HEK293T (cell line): ENCODE results near the gene MIDN.

Experiments used
- CTCF ChIA-PET: fragments of 350-600 bp; formaldehyde crosslinking; extraction: SDS; loops from one replicate; lab custom pipeline; 2021; ENCODE audit warnings: antibody characterized with exemption, inconsistent platforms; lab: Yijun Ruan, JAX
- POLR2A ChIA-PET: fragments of 350-600 bp; formaldehyde crosslinking; extraction: SDS; loops from one replicate; lab custom pipeline; 2020; ENCODE audit warnings: antibody characterized with exemption, inconsistent platforms; lab: Yijun Ruan, JAX
- DNase-seq: peaks from one replicate; pipeline ENCODE4 v3.0.0; 2012; ENCODE audit warnings: mixed read lengths; ENCODE audit errors: extremely low spot score
- ARNT ChIP-seq: fragments of 450-650 bp; IDR thresholded peaks from 2 replicates; pipeline ENCODE4 v1.6.1; 2017; ENCODE audit warnings: mild to moderate bottlenecking
- BHLHE40 ChIP-seq: fragments of 450-650 bp; IDR thresholded peaks from 2 replicates; pipeline ENCODE4 v1.6.1; 2016; ENCODE audit warnings: mild to moderate bottlenecking, moderate library complexity, borderline replicate concordance
- CTBP1 ChIP-seq: fragments of 450-650 bp; IDR thresholded peaks from 2 replicates; pipeline ENCODE4 v1.6.1; 2016; ENCODE audit warnings: borderline replicate concordance
- ELF4 ChIP-seq: fragments of 450-650 bp; IDR thresholded peaks from 2 replicates; pipeline ENCODE4 v1.6.1; 2017; ENCODE audit warnings: antibody characterized with exemption
- FOXA1 ChIP-seq: fragments of 450-650 bp; IDR thresholded peaks from 2 replicates; pipeline ENCODE4 v1.6.1; 2016; ENCODE audit warnings: mild to moderate bottlenecking
- FOXK2 ChIP-seq: fragments of 450-650 bp; IDR thresholded peaks from 2 replicates; pipeline ENCODE4 v1.6.1; 2016; ENCODE audit warnings: mild to moderate bottlenecking
- FOXM1 ChIP-seq: fragments of 450-650 bp; IDR thresholded peaks from 2 replicates; pipeline ENCODE4 v1.6.1; 2017; ENCODE audit warnings: mild to moderate bottlenecking, borderline replicate concordance
- HDGF ChIP-seq: fragments of 450-650 bp; IDR thresholded peaks from 2 replicates; pipeline ENCODE4 v1.6.1; 2017; ENCODE audit warnings: antibody characterized with exemption, borderline replicate concordance
- L3MBTL2 ChIP-seq: fragments of 450-650 bp; conservative IDR thresholded peaks from 2 replicates; pipeline ENCODE4 v1.6.1; 2016; ENCODE audit warnings: mild to moderate bottlenecking
- LEF1 ChIP-seq: fragments of 450-650 bp; IDR thresholded peaks from 2 replicates; pipeline ENCODE4 v1.6.1; 2017; ENCODE audit warnings: mild to moderate bottlenecking, borderline replicate concordance
- NFRKB ChIP-seq: fragments of 450-650 bp; IDR thresholded peaks from 2 replicates; pipeline ENCODE4 v1.6.1; 2016; ENCODE audit warnings: mild to moderate bottlenecking, moderate library complexity
- SP1 ChIP-seq: fragments of 450-650 bp; IDR thresholded peaks from 2 replicates; pipeline ENCODE4 v1.6.1; 2017
- SUZ12 ChIP-seq: fragments of 450-650 bp; IDR thresholded peaks from 2 replicates; pipeline ENCODE4 v1.6.1; 2016; ENCODE audit warnings: mild to moderate bottlenecking
- TARDBP ChIP-seq: fragments of 450-650 bp; IDR thresholded peaks from 2 replicates; pipeline ENCODE4 v1.6.1; 2016
- ZNF384 ChIP-seq: fragments of 450-650 bp; IDR thresholded peaks from 2 replicates; pipeline ENCODE4 v1.6.1; 2016
- TF ChIP-seq, protein P1 (sequence below): fragments of 450-650 bp; IDR thresholded peaks from 2 replicates; pipeline ENCODE4 v1.6.1; 2016

MIDN gene

DNA sequence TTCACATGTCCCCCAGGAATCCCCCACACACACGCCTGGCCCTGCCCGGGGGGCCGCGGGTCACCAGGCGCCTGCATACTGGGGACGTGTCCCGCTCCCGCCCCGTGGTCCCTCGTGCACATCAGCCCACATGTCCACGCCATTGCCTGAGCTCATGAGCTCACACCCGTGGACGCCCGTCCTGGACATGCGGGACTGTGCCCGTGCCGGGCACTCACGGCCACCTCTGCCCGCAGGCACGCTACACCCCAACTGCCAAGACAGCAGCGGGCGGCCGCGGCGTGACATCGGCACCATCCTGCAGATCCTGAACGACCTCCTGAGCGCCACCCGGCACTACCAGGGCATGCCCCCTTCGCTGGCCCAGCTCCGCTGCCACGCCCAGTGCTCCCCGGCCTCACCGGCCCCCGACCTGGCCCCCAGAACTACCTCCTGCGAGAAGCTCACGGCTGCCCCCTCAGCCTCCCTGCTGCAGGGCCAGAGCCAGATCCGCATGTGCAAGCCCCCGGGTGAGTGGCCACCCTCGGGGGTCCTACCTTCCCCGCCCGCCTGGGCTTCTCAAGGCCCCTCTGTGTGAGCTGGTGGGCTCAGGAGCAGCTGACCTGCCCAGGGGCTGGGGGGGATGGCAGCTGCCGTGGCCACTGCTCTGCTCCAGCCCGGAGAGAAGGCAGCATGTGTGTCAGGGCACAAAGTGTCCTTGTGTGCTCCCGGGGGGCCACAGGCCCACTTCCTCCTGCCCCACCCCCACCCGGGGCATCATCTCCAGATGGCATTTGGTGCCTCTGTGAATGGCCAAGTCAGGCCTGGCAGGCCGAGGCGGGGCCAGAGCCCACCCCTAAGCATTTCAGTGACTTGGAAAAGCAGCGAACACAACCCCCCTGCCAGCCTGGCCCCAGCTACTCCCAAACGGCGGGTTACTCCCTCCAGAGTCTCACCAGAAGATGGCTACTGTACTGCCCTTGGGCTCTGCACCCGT lies 7.1 kb downstream of the MIDN start:
- ChIA-PET POLR2A (interaction anchor here (1.2 to 7.8 kb wide), 3 partner anchors 12 to 18 kb away, joined by 4 to 157 read pairs (median 6); partner anchors contain the start of gene CIRBP), CTCF (interaction anchor here (2.3 kb wide), 1 partner anchor 11 kb away, joined by 11 read pairs; no protein-coding TSS in a partner anchor)
- no peak for DNase-seq
- TF ChIP-seq FOXA1 = no peak

DNA sequence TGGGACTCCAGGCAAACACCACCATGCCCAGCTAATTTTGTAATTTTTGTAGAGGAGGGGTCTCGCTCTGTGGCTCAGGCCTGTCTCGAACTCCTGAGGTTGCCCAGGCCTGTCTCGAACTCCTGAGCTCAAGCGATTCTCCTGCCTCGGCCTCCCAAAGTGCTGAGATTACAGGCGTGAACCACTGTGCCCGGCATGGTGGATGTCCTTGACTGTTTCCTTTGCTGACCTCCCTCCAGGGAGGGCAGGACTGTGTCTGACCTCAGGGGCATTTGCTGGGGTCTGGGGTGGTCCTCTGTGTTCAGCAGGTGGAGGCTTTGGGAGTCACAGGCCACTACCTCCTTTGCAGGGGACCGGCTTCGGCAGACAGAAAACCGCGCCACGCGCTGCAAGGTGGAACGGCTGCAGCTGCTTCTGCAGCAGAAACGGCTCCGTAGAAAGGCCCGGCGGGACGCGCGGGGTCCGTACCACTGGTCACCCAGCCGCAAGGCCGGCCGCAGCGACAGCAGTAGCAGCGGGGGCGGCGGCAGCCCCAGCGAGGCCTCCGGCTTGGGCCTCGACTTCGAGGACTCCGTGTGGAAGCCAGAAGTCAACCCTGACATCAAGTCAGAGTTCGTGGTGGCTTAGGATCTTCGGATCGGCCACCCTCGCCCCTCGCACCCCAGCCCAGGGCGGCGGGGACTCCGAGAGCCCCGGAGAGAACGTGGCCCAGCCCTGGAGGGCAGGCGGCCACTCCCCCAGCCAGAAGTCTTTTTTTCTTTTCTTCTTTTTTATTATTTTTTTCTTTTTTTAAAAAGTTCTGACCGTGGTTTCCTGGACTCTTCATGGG lies 8.5 kb downstream of the MIDN start:
- no peak for TF ChIP-seq LEF1
- no peak for TF ChIP-seq NFRKB
- CTCF ChIA-PET = interaction anchor here (2.3 kb wide), 1 partner anchor 10 kb away, joined by 11 read pairs; no protein-coding TSS in a partner anchor

GRCh38 chr19:1257475-1258162 lies 9.2 kb downstream of the MIDN start:
- ChIA-PET CTCF (interaction anchor here (2.3 kb wide), 1 partner anchor 9 kb away, joined by 11 read pairs; no protein-coding TSS in a partner anchor), POLR2A (interaction anchor here (2.9 to 7.8 kb wide), 2 partner anchors 12 to 16 kb away, joined by 8 to 157 read pairs; partner anchors contain the start of gene CIRBP)
- TF ChIP-seq CTBP1 (no peak), FOXA1 (no peak), ZNF384 (no peak), L3MBTL2 (no peak), TARDBP (no peak), FOXM1 (no peak), SUZ12 (no peak), BHLHE40 (no peak), HDGF (no peak), NFRKB (no peak)
- DNase-seq = no peak

More for the DNA sequence above, 8.5 kb downstream of the MIDN start:
- no peak for DNase-seq
- POLR2A ChIA-PET = interaction anchor here (1.2 to 7.8 kb wide), 3 partner anchors 13 to 17 kb away, joined by 6 to 157 read pairs (median 8); partner anchors contain the start of gene CIRBP

- ChIA-PET POLR2A (interaction anchor here (2.9 to 7.8 kb wide), 2 partner anchors 11 to 16 kb away, joined by 8 to 157 read pairs; partner anchors contain the start of gene CIRBP), CTCF (interaction anchor here (2.3 kb wide), 1 partner anchor 9 kb away, joined by 11 read pairs; no protein-coding TSS in a partner anchor)
- no peak for DNase-seq
- no peak for TF ChIP-seq BHLHE40
- no peak for TF ChIP-seq CTBP1
- TF ChIP-seq, protein P1, sequence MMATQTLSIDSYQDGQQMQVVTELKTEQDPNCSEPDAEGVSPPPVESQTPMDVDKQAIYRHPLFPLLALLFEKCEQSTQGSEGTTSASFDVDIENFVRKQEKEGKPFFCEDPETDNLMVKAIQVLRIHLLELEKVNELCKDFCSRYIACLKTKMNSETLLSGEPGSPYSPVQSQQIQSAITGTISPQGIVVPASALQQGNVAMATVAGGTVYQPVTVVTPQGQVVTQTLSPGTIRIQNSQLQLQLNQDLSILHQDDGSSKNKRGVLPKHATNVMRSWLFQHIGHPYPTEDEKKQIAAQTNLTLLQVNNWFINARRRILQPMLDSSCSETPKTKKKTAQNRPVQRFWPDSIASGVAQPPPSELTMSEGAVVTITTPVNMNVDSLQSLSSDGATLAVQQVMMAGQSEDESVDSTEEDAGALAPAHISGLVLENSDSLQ = no peak
- TF ChIP-seq ZNF384 = no peak
These were observed 9.7 kb downstream of the MIDN start for GRCh38 chr19:1258163-1258492.

- CTCF ChIA-PET = interaction anchor here (1.4 kb wide), 1 partner anchor 14 kb away, joined by 7 read pairs; no protein-coding TSS in a partner anchor
- POLR2A ChIA-PET = interaction anchor here (2.9 to 7.8 kb wide), 3 partner anchors 10 to 15 kb away, joined by 8 to 157 read pairs (median 38); partner anchors contain the start of gene CIRBP
- DNase-seq = no peak
- TF ChIP-seq SUZ12 (no peak), FOXK2 (no peak), SP1 (no peak), FOXA1 (no peak), ARNT (no peak), CTBP1 (no peak), TARDBP (no peak), L3MBTL2 (no peak), ELF4 (no peak)
- TF ChIP-seq, protein P1 = no peak
These were observed 10.4 kb downstream of the MIDN start for GRCh38 chr19:1258707-1259205.

GRCh38 chr19:1259206-1259875 lies 11.0 kb downstream of the MIDN start:
- TF ChIP-seq SP1 (no peak), NFRKB (no peak), BHLHE40 (no peak), TARDBP (no peak), HDGF (no peak), SUZ12 (no peak), ARNT (no peak), L3MBTL2 (no peak), ZNF384 (no peak), ELF4 (no peak), CTBP1 (no peak), FOXA1 (no peak), FOXM1 (no peak), FOXK2 (no peak), LEF1 (no peak)
- TF ChIP-seq, protein P1 = no peak
- ChIA-PET CTCF (interaction anchor here (1.4 kb wide), 1 partner anchor 15 kb away, joined by 7 read pairs; no protein-coding TSS in a partner anchor), POLR2A (interaction anchor here (1.9 to 3.2 kb wide), 3 partner anchors 8 to 14 kb away, joined by 6 to 38 read pairs (median 8); partner anchors contain the start of gene CIRBP)
- no peak for DNase-seq
